ENCODE data around the gene BICC1. TPM values are rescaled to one million over a fixed set of nuclear protein-coding genes. Genes with fewer than 3 reads are reported as not detected.

The BICC1 gene
- total RNA-seq, 1 experiment from 2014 or later = 13.9 TPM

- Histone ChIP-seq H3K27me3 (ENCODE audit: low read length) (no peaks in the 10 kb centered on the region), H3K4me2 (ENCODE audit: low read length) (no peak overlapping the region), H3K27ac (ENCODE audit: low read length) (no peak overlapping the region), H3K4me1 (ENCODE audit: insufficient read depth, low read length) (no peaks in the 10 kb centered on the region), H3K36me3 (ENCODE audit: low read depth, low read length) (no peaks in the 10 kb centered on the region), H3K9me2 (replicated peaks; ENCODE audit: low read length) (no peaks in the 10 kb centered on the region), H3K79me2 (ENCODE audit: low read length) (no peaks in the 10 kb centered on the region), H3K9ac (ENCODE audit: low read length) (no peak overlapping the region), H3K4me3 (ENCODE audit: low read length) (no peak overlapping the region), H4K20me1 (ENCODE audit: low read length) (no peaks in the 10 kb centered on the region), H2AFZ (ENCODE audit: low read length) (no peak overlapping the region), H3F3A (ENCODE audit: low read length, unreplicated experiment) (no peaks in the 10 kb centered on the region), H3K9me3 (ENCODE audit: low read length) (no peaks in the 10 kb centered on the region)
- ChIA-PET CTCF (no interaction called here), POLR2A (ENCODE audit: unreplicated experiment) (no interaction called here)
- ATAC-seq (no peak), DNase-seq (no peak)
- TF ChIP-seq EZH2phosphoT487 (IDR thresholded peaks at IDR 0.05; ENCODE audit: borderline replicate concordance, low read length) = no peak
- no peak for TF ChIP-seq EZH2 (IDR thresholded peaks at IDR 0.05; ENCODE audit: low read length, unreplicated experiment)
- TF ChIP-seq, protein P1, sequence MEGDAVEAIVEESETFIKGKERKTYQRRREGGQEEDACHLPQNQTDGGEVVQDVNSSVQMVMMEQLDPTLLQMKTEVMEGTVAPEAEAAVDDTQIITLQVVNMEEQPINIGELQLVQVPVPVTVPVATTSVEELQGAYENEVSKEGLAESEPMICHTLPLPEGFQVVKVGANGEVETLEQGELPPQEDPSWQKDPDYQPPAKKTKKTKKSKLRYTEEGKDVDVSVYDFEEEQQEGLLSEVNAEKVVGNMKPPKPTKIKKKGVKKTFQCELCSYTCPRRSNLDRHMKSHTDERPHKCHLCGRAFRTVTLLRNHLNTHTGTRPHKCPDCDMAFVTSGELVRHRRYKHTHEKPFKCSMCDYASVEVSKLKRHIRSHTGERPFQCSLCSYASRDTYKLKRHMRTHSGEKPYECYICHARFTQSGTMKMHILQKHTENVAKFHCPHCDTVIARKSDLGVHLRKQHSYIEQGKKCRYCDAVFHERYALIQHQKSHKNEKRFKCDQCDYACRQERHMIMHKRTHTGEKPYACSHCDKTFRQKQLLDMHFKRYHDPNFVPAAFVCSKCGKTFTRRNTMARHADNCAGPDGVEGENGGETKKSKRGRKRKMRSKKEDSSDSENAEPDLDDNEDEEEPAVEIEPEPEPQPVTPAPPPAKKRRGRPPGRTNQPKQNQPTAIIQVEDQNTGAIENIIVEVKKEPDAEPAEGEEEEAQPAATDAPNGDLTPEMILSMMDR (conservative IDR thresholded peaks at IDR 0.05; ENCODE audit: low read depth, low read length) = no peak
- intact Hi-C loops (cut with micrococcal nuclease) = no loop called here
- BruUV-seq (replicated peaks) = no TSS peak
Observed at GRCh38 chr10:58836176-58836700, 323.6 kb downstream of the BICC1 start.

DNA sequence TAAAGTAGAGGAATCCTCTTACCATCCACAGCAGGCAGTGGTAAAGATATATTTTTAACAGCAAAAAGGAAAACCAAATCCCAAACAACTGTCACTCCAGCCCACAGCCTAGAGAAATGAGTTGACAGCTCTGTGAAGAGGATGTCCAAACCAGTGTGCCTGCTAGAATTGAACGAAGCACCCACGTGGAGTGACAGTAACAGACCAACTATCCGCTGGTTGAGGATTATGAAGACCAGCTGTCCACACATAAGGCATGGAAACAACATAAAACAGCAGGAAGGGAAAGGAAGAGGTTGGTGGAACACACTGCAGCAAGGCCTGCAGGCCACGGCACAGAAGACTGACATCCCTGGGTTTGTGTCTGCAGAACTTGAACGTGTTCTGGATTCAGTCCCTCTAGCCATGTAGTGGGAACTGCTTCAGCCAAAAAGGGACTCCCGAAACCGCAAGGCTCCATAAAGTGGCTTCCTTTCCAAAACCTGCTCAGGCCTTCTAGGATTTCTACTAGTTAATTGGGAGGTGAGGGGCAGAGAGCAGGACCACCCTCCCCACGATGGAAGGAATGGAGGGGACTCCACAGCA lies 324.4 kb downstream of the BICC1 start:
- Histone ChIP-seq H3K4me3 (ENCODE audit: low read length) (no peak overlapping the region), H4K20me1 (ENCODE audit: low read length) (no peaks in the 10 kb centered on the region), H3K4me2 (ENCODE audit: low read length) (no peak overlapping the region), H3K36me3 (ENCODE audit: low read depth, low read length) (no peaks in the 10 kb centered on the region), H3F3A (ENCODE audit: low read length, unreplicated experiment) (no peaks in the 10 kb centered on the region), H3K9me3 (ENCODE audit: low read length) (no peaks in the 10 kb centered on the region), H3K27me3 (ENCODE audit: low read length) (no peaks in the 10 kb centered on the region), H3K4me1 (ENCODE audit: insufficient read depth, low read length) (no peaks in the 10 kb centered on the region), H3K9me2 (replicated peaks; ENCODE audit: low read length) (no peaks in the 10 kb centered on the region), H3K27ac (ENCODE audit: low read length) (no peak overlapping the region), H2AFZ (ENCODE audit: low read length) (no peak overlapping the region), H3K79me2 (ENCODE audit: low read length) (no peaks in the 10 kb centered on the region), H3K9ac (ENCODE audit: low read length) (no peak overlapping the region)
- DNase-seq (no peak), ATAC-seq (no peak)
- TF ChIP-seq, protein P1 (conservative IDR thresholded peaks at IDR 0.05; ENCODE audit: low read depth, low read length) = no peak
- no peak for TF ChIP-seq EZH2 (IDR thresholded peaks at IDR 0.05; ENCODE audit: low read length, unreplicated experiment)
- TF ChIP-seq EZH2phosphoT487 (IDR thresholded peaks at IDR 0.05; ENCODE audit: borderline replicate concordance, low read length) = no peak
- intact Hi-C loops (cut with micrococcal nuclease) = no loop called here
- no TSS peak for BruUV-seq (replicated peaks)
- ChIA-PET POLR2A (ENCODE audit: unreplicated experiment) (no interaction called here), CTCF (no interaction called here)

DNA sequence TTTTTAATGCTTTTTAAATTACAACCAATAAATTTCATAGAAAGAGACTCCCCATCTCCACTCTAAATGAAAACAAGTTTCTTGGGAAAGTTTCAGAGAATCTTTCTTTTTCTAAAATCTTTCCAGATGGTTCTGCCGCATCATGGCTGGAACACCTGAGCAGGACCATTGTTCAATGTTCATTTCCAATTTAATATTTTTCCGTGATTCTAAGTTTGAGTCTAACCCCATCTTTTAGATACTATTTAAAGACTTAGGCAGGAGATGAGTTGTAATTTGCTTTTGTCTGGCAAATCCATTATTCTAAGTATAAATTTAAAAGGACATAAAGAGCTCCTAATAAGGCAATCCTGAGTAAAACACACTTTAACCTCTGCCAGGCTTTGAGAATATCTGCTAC lies 325.2 kb downstream of the BICC1 start:
- POLR2A ChIA-PET (ENCODE audit: unreplicated experiment) = no interaction called here
- intact Hi-C loops (cut with micrococcal nuclease) = no loop called here
- TF ChIP-seq EZH2phosphoT487 (IDR thresholded peaks at IDR 0.05; ENCODE audit: borderline replicate concordance, low read length) = no peak
- TF ChIP-seq, protein P1 (conservative IDR thresholded peaks at IDR 0.05; ENCODE audit: low read depth, low read length) = no peak
- TF ChIP-seq EZH2 (IDR thresholded peaks at IDR 0.05; ENCODE audit: low read length, unreplicated experiment) = no peak
- no peaks in the 10 kb centered on the region for H3K9me3 ChIP-seq (ENCODE audit: low read length)
- H3K4me3 ChIP-seq (ENCODE audit: low read length) = no peak overlapping the region
- ATAC-seq (no peak), DNase-seq (no peak)
- BruUV-seq (replicated peaks) = no TSS peak
- H3F3A ChIP-seq (ENCODE audit: low read length, unreplicated experiment) = no peaks in the 10 kb centered on the region
- no peaks in the 10 kb centered on the region for H4K20me1 ChIP-seq (ENCODE audit: low read length)
- CTCF ChIA-PET = no interaction called here
- H3K79me2 ChIP-seq (ENCODE audit: low read length) = no peaks in the 10 kb centered on the region
- H3K27me3 ChIP-seq (ENCODE audit: low read length) = no peaks in the 10 kb centered on the region
- no peaks in the 10 kb centered on the region for H3K4me1 ChIP-seq (ENCODE audit: insufficient read depth, low read length)
- no peak overlapping the region for H3K9ac ChIP-seq (ENCODE audit: low read length)
- H3K27ac ChIP-seq (ENCODE audit: low read length) = no peak overlapping the region
- no peaks in the 10 kb centered on the region for H3K9me2 ChIP-seq (replicated peaks; ENCODE audit: low read length)
- no peak overlapping the region for H2AFZ ChIP-seq (ENCODE audit: low read length)
- no peak overlapping the region for H3K4me2 ChIP-seq (ENCODE audit: low read length)
- H3K36me3 ChIP-seq (ENCODE audit: low read depth, low read length) = no peaks in the 10 kb centered on the region

All from PC-3 (cell line).